G401 (cell line): ENCODE data around the gene ILDR2. TPM values are rescaled to one million over a fixed set of nuclear protein-coding genes. Genes with fewer than 3 reads are reported as not detected.

Experiments used
- DNase-seq: peaks from one replicate; pipeline ENCODE4 v3.0.0-alpha.2; 2015; ENCODE audit warnings: low spot score
- in situ Hi-C: cut with HindIII; loops from 2 replicates; pipeline ENCODE4 v1.10.0; 2016; ENCODE audit warnings: low sequenced_read_pairs, mixed read lengths
- total RNA-seq: library from RNA; depleted of rRNA; stranded (reverse); fragments of >200 nt; shearing (Covaris generic); gene quantifications from 2 replicates; pipeline ENCODE4 v1.2.3, GENCODE V29; 2014; rRNA removed

Gene ILDR2
- total RNA-seq, 1 experiment from 2014 or later = 1.6 TPM

GRCh38 chr1:166868639-166869038 is 106.7 kb downstream of the ILDR2 start:
- in situ Hi-C loops = no loop called here

DNA sequence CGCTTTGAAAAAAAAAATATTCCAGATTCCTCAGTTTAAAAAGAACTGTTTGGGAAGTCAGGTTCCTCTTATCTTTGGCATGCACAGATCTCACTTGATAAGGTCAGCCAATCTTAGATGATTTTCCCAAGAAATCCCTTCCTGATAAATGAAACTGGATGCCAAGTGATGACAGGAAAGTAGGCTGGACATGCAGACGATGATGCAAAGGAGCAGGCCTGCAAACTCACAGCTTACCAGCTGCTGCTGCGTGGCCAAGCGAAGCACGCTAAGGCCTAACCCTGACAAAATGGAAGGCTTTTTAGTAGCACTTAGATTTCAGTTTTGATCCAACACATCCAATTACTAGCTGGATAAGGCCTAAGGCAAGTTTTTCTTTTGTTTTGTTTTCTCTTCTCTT is 109.4 kb downstream of the ILDR2 start:
- no peak for DNase-seq
- in situ Hi-C loops = no loop called here

More at GRCh38 chr1:166868639-166869038, 106.7 kb downstream of the ILDR2 start:
- DNase-seq = no peak

DNA sequence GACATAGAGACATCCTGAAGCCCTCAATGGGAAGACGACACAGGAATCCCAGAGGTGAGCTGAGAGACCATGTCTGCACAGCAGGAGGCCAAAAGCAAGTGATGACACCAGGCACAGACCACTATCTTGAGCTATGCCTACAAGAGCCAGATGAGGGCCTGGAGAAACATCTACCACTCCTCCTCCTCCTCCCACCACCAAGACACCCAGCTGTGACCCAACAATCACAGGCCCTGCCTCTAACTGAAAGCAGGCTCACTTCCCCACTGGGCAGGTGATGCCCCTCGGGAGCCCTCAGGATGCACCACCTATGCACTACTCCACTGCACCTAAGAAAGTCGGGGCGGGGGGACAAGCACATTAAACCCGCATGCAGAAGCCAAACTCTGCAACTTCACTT is 115.7 kb downstream of the ILDR2 start:
- DNase-seq = no peak
- in situ Hi-C loops = no loop called here

DNA sequence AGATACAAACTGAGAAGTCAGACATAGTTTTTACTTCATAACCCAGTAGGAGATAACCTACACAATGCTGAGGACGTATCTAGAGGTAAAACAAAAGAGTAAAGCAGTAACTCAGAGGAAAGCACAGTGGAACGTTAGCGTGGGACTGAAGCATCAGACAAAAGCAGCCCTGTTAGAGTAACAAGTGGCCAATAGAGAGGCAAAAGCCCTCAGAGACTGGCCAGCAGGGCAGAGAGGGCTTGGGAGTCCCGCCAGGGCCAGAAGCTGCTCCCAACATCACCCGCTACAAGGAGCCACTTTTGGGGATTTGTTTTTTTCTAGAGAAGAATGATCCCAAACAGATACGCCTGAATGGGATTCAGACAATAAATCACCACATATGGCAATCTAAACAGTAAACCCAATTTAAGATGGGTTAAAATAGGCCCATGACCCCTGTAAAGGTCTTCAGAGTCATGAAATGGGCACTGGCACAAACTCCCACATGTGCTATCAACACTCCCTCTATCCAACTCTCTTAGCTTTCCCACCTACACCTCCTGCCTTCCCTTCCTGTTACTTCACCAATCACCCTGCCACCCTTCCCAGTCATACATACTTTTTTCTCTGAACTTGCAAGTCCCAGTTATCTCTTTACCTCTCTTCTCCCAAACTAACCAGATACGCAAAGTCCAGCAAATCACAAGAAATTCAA is 116.5 kb downstream of the ILDR2 start:
- in situ Hi-C loops = no loop called here
- DNase-seq = peak; percentile 30

Other genes with a start within 250 kb of the ILDR2 start
- 33.8 and 47.7 TPM in 2 replicates for gene POGK, start 136.1 kb downstream of the ILDR2 start, total RNA-seq
- 25.7 and 34.7 TPM in 2 replicates for gene TADA1, start 99.3 kb downstream of the ILDR2 start, total RNA-seq
- not detected in 2 replicates for gene MAEL, start 13.7 kb upstream of the ILDR2 start, total RNA-seq
- gene GPA33, start 114.8 kb upstream of the ILDR2 start, total RNA-seq = 0.12 and 1.1 TPM in 2 replicates
- 0.10 and 0.68 TPM in 2 replicates for gene STYXL2, start 118.5 kb upstream of the ILDR2 start, total RNA-seq
- gene POU2F1, start 245.3 kb upstream of the ILDR2 start, total RNA-seq = 11.3 and 19.0 TPM in 2 replicates